Panc1 (cell line): ENCODE results near the gene NSD2. TPM values are rescaled to one million over a fixed set of nuclear protein-coding genes. Genes with fewer than 3 reads are reported as not detected.

Experiments
- ATAC-seq: fragments of 200-7000 bp; cut with Tn5 transposase; 2 replicates; pipeline ENCODE4 v1.9.1; 2020; ENCODE audit warnings: mild to moderate bottlenecking, moderate library complexity
- BruUV-seq: library from RNA; stranded (reverse); fragments of 400-500 nt; replicated peaks from 2 replicates; lab custom pipeline; 2021; lab: Mats Ljungman, UMichigan
- CTCF ChIA-PET: fragments of 300-600 bp; sonication (Branson Sonifier 250); formaldehyde crosslinking; loops from one replicate; lab custom pipeline; 2022; ENCODE audit warnings: antibody characterized with exemption; lab: Charles Lee
- POLR2A ChIA-PET: fragments of 300-600 bp; sonication (Branson Sonifier 250); formaldehyde crosslinking; loops from one replicate; lab custom pipeline; 2022; ENCODE audit warnings: antibody characterized with exemption; lab: Charles Lee
- DNase-seq: peaks from one replicate; pipeline ENCODE4 v3.0.0-alpha.2; 2010; ENCODE audit warnings: low read depth, low spot score
- H3K27ac ChIP-seq: 2 replicates; pipeline ENCODE4 v1.5.1; 2011; ENCODE audit warnings: mild to moderate bottlenecking, low read length, inconsistent platforms
- H3K27me3 ChIP-seq: fragments of 200-500 bp; sonication (Bioruptor generic); 2 replicates; pipeline ENCODE4 v1.6.0; 2014; ENCODE audit warnings: low read length, inconsistent platforms; ENCODE audit not compliant: control insufficient read depth, insufficient read depth
- H3K36me3 ChIP-seq: fragments of 200-500 bp; sonication (Bioruptor generic); 2 replicates; pipeline ENCODE4 v1.5.1; 2014; ENCODE audit warnings: inconsistent platforms, mild to moderate bottlenecking, low read length, moderate library complexity; ENCODE audit not compliant: control insufficient read depth, insufficient read depth
- H3K4me1 ChIP-seq: 2 replicates; pipeline ENCODE4 v1.5.1; 2011; ENCODE audit warnings: inconsistent platforms, mild to moderate bottlenecking, low read length, moderate library complexity; ENCODE audit not compliant: control insufficient read depth, insufficient read depth
- H3K4me3 ChIP-seq, 2 experiments: 2 replicates each; pipeline ENCODE4 v1.5.1; 2011 to 2012; ENCODE audit warnings: low read depth in 2 of 2, low read length in 2 of 2, mild to moderate bottlenecking in 2 of 2, inconsistent platforms in 1 of 2, moderate library complexity in 1 of 2
- H3K9me3 ChIP-seq: fragments of 200-500 bp; sonication (Bioruptor generic); 2 replicates; pipeline ENCODE4 v1.5.1; 2014; ENCODE audit warnings: low read depth, mild to moderate bottlenecking, inconsistent platforms, low read length, moderate library complexity; ENCODE audit not compliant: control insufficient read depth, insufficient read depth
- CTCF ChIP-seq: fragments of 450-650 bp; IDR thresholded peaks from 2 replicates; pipeline ENCODE4 v1.5.1; 2017; ENCODE audit warnings: mild to moderate bottlenecking
- POLR2AphosphoS5 ChIP-seq: IDR thresholded peaks from 2 replicates; pipeline ENCODE4 v1.6.1; 2012; ENCODE audit warnings: mild to moderate bottlenecking, low read depth, low read length, moderate library complexity
- REST ChIP-seq, 2 experiments: IDR thresholded peaks; 2 replicates each; pipeline ENCODE4 v1.6.1; 2011 to 2012; ENCODE audit warnings: low read depth in 2 of 2, control low read depth in 1 of 2, low read length in 1 of 2, mild to moderate bottlenecking in 1 of 2, moderate library complexity in 1 of 2; ENCODE audit not compliant: insufficient read depth in 1 of 2
- SIN3A ChIP-seq: IDR thresholded peaks from 2 replicates; pipeline ENCODE4 v1.6.1; 2012; ENCODE audit warnings: low read depth, mild to moderate bottlenecking, low read length, moderate library complexity, borderline replicate concordance; ENCODE audit not compliant: insufficient read depth
- TCF7L2 ChIP-seq: IDR thresholded peaks from 2 replicates; pipeline ENCODE4 v1.6.1; 2011; ENCODE audit warnings: mild to moderate bottlenecking, low read depth, low read length, inconsistent platforms
- in situ Hi-C: cut with HindIII; loops from 2 replicates; pipeline ENCODE4 v1.10.0; 2016; ENCODE audit warnings: low sequenced_read_pairs, low pct_unique_long_range_greater_than_20kb
- intact Hi-C: fragments of 100-400 bp; cut with micrococcal nuclease; formaldehyde crosslinking; loops from one replicate; pipeline ENCODE4 v1.10.0; 2022; ENCODE audit not compliant: unreplicated experiment
- total RNA-seq: library from RNA; stranded (reverse); gene quantifications from one replicate; pipeline ENCODE4 v1.2.1, GENCODE V29; 2021; ENCODE audit not compliant: unreplicated experiment

Gene NSD2
- total RNA-seq, 1 experiment from 2014 or later, result 116 TPM

DNA sequence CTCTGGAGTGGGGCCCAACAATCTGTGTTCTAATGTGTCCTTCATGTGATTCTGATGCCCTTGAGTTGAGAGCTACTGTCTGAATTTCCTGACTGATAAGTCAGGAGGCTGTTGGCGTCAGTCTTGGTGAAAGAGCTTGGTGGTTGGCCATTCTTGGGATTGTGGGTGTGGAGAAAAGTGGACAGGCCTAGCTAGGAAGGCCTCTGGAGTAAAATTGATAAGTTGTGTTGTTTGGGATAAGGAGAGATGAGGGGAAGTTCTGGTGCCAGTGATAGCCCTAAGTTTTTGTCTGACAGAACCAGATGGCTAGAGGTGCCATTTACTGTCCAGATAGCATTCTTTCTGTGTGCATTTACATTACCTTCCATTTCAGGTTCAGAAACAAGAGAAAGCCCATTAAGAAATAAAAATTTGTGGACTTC is 11.7 kb downstream of the NSD2 start:
- H3K27me3 ChIP-seq, result no peaks in the 10 kb centered on the region
- in situ Hi-C loops, result no loop called here
- no peak for DNase-seq

GRCh38 chr4:1883583-1883982 is 12.4 kb downstream of the NSD2 start:
- no peak for TF ChIP-seq POLR2AphosphoS5
- TF ChIP-seq SIN3A, result no peak
- TF ChIP-seq TCF7L2, result no peak
- TF ChIP-seq REST (IDR thresholded peaks at IDR 0.05; ENCODE audit: insufficient read depth in 1 of 2, low read depth in 2 of 2, low read length in 1 of 2), result no peak
- TF ChIP-seq CTCF, result no peak
- intact Hi-C loops, result no loop called here

More for the DNA sequence above, 11.7 kb downstream of the NSD2 start:
- H3K4me1 ChIP-seq, result peaks cover 9% of the 10 kb centered on the region
- no peak overlapping the region for H3K27ac ChIP-seq
- H3K4me3 ChIP-seq, result no peak overlapping the region
- H3K36me3 ChIP-seq, result no peaks in the 10 kb centered on the region
- no peak for TF ChIP-seq REST (IDR thresholded peaks at IDR 0.05; ENCODE audit: insufficient read depth in 1 of 2, low read depth in 2 of 2, low read length in 1 of 2)
- TF ChIP-seq POLR2AphosphoS5, result no peak
- TF ChIP-seq TCF7L2, result no peak
- TF ChIP-seq CTCF, result no peak
- TF ChIP-seq SIN3A, result no peak
- no TSS peak for BruUV-seq
- ChIA-PET POLR2A (no interaction called here), CTCF (no interaction called here)
- H3K9me3 ChIP-seq, result no peaks in the 10 kb centered on the region
- ATAC-seq, result no peak
- intact Hi-C loops, result no loop called here

More at GRCh38 chr4:1883583-1883982, 12.4 kb downstream of the NSD2 start:
- in situ Hi-C loops, result no loop called here
- Histone ChIP-seq H3K4me1 (peaks cover 9% of the 10 kb centered on the region), H3K27ac (no peak overlapping the region), H3K36me3 (no peaks in the 10 kb centered on the region), H3K9me3 (no peaks in the 10 kb centered on the region), H3K27me3 (no peaks in the 10 kb centered on the region), H3K4me3 (no peak overlapping the region)
- DNase-seq (no peak), ATAC-seq (no peak)
- no TSS peak for BruUV-seq
- POLR2A ChIA-PET, result interaction anchor here (0.6 kb wide), 2 partner anchors 14 to 116 kb away, joined by 4 to 10 read pairs; no protein-coding TSS in a partner anchor
- CTCF ChIA-PET, result no interaction called here
